NCI-H1105 treated with DMSO at 0.1 percent for 48 hours (cell line): ENCODE data around the gene IGFLR1.
A peak's percentile ranks its signal among the peaks of the same experiment; 100 is the strongest.

Experiments used
- DNase-seq: peaks from one replicate; lab custom pipeline; 2025; lab: John Stamatoyannopoulos, UW

The IGFLR1 gene

GRCh38 chr19:35723671-35724070 lies 18.6 kb downstream of the IGFLR1 start:
- no peak for DNase-seq

DNA sequence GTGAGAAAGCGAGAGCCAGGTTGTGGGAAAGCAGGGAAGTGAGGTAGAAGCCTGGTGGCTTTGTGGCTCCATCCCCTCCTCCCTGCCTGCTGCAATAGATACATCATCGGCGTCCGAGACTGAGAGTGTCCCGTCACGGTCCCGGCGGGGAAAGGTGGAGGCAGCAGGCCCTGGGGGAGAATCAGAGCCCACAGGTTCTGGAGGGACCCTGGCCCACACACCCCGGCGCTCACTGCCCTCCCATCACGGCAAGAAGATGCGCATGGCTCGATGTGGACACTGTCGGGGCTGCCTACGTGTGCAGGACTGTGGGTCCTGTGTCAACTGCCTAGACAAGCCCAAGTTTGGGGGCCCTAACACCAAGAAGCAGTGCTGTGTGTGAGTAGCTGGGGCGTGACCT lies 19.4 kb downstream of the IGFLR1 start:
- no peak for DNase-seq

- no peak for DNase-seq
Measured at GRCh38 chr19:35722461-35722860, 19.8 kb downstream of the IGFLR1 start.

DNA sequence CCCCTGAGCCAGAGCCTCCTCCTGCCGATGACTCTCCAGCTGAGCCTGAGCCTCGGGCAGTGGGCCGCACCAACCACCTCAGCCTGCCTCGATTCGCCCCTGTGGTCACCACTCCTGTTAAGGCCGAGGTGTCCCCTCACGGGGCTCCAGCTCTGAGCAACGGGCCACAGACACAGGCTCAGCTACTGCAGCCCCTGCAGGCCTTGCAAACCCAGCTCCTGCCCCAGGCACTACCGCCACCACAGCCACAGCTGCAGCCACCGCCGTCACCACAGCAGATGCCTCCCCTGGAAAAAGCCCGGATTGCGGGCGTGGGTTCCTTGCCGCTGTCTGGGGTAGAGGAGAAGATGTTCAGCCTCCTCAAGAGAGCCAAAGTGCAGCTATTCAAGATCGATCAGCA lies 20.9 kb downstream of the IGFLR1 start:
- no peak for DNase-seq

- DNase-seq = no peak
Measured at GRCh38 chr19:35720648-35721047, 21.6 kb downstream of the IGFLR1 start.

DNA sequence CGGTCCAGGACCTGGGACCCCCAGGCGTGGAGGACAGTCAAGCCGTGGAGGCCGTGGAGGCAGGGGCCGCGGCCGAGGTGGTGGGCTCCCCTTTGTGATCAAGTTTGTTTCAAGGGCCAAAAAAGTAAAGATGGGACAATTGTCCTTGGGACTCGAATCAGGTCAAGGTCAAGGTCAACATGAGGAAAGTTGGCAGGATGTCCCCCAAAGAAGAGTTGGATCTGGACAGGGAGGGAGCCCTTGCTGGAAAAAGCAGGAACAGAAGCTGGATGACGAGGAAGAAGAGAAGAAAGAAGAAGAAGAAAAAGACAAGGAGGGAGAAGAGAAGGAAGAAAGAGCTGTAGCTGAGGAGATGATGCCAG lies 22.1 kb downstream of the IGFLR1 start:
- no peak for DNase-seq

DNA sequence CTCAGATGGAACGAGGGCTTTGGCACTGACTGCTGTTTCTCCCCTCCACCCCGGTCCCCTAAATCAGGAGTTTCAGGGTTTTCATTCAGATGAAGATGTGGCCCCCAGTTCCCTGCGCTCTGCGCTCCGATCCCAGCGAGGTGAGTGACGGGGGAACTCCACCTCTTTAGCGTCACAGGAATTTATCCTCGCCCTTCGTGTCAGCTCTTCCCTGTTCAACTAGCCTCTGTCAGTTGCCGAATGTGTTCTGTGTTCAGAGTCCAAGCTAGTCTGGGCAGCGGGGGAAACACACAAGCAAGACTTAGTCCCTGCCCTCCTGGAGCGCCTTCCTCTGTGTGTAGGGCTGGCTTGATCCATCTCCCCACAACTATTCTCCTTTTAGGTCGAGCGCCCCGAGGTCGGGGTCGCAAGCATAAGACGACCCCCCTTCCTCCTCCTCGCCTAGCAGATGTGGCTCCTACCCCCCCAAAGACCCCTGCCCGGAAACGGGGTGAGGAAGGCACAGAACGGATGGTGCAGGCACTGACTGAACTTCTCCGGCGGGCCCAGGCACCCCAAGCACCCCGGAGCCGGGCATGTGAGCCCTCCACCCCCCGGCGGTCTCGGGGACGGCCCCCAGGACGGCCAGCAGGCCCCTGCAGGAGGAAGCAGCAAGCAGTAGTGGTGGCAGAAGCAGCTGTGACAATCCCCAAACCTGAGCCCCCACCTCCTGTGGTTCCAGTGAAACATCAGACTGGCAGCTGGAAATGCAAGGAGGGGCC lies 22.7 kb downstream of the IGFLR1 start:
- no peak for DNase-seq

- no peak for DNase-seq
Measured at GRCh38 chr19:35718345-35719041, 23.8 kb downstream of the IGFLR1 start.

GRCh38 chr19:35717665-35718344 lies 24.4 kb downstream of the IGFLR1 start, which contains the start of gene KMT2B:
Gene KMT2B (plus strand): TSS chr19:35718003. CDS start chr19:35718019, 16 bp downstream.
- DNase-seq = no peak

GRCh38 chr19:35716801-35717664 lies 25.2 kb downstream of the IGFLR1 start:
- peak; percentile 95 for DNase-seq

GRCh38 chr19:35715981-35716800 lies 26.1 kb downstream of the IGFLR1 start:
- peak; percentile 51 for DNase-seq

GRCh38 chr19:35715355-35715809 lies 26.9 kb downstream of the IGFLR1 start:
- DNase-seq = no peak

DNA sequence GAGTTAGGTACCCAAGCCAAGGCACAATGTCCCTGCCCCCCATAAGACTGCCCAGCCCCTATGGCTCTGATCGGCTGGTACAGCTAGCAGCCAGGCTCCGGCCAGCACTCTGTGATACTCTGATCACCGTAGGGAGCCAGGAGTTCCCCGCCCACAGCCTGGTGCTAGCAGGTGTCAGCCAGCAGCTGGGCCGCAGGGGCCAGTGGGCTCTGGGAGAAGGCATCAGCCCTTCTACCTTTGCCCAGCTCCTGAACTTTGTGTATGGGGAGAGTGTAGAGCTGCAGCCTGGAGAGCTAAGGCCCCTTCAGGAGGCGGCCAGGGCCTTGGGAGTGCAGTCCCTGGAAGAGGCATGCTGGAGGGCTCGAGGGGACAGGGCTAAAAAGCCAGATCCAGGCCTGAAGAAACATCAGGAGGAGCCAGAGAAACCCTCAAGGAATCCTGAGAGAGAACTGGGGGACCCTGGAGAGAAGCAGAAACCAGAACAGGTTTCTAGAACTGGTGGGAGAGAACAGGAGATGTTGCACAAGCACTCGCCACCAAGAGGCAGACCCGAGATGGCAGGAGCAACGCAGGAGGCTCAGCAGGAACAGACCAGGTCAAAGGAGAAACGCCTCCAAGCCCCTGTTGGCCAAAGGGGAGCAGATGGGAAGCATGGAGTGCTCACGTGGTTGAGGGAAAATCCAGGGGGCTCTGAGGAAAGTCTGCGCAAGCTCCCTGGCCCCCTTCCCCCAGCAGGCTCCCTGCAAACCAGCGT lies 27.5 kb downstream of the IGFLR1 start:
- DNase-seq = no peak

- no peak for DNase-seq
Measured at GRCh38 chr19:35713904-35714495, 28.3 kb downstream of the IGFLR1 start.

DNA sequence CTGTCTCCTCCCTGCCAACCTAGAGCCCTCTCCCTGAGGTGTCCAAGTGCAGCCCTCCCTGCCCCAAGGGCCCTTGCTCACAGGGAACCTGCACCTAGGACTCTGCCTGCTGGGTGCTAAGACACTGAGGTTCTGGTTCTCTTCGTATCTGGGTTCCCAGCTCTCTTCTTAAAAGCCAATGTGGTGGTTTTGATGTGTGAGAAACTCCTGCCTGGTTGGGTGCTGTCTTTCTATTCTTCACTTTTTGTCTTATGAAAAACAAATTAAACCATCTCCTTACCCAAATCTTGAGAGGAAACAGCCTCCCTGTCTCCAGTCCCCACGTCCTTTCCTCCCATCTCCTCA lies 28.8 kb downstream of the IGFLR1 start:
- no peak for DNase-seq

DNA sequence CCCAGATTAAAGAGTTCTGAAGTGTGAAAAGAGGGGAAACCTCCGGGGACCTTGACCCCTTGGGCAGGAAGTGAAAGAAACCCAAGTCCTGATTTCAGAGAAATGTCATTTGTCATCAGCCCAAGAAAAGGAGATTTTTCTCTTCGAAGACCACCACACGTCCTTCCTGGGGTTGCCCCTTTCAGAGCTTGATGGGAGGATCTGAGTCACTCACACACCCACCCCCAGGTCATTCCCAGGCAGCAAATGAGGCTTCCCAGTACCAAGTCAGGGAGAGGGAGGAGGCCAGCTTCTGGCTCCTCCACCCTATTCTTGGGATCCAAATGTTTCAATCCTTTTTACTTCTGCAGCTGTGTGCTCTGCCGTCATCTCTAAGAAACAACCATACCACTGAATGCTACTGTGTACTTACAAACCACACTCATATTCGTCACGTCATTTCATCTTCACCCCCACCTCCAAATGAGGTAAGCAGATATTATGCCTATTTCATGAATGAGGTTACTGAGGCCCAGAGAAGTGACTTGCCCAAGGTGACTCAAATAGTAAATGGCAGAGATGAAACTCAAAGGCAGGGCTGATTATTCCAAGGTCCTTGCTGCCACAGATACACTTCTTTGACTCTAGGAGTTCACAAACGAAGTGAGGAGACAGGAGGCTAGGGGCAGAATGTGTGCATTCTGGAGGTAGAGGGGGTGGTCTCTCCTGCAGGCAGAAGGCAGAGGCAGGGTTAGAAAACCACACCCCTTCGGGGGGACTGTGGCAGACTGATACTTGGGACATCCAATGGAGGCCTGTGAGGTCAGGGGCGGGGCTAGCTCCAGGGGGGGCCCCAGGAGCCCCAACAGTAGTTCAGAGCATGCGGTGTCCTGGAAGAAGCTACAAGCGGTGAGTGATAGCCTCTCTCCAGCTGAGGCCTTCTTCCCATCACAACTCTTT lies 29.4 kb downstream of the IGFLR1 start:
- DNase-seq = no peak

DNA sequence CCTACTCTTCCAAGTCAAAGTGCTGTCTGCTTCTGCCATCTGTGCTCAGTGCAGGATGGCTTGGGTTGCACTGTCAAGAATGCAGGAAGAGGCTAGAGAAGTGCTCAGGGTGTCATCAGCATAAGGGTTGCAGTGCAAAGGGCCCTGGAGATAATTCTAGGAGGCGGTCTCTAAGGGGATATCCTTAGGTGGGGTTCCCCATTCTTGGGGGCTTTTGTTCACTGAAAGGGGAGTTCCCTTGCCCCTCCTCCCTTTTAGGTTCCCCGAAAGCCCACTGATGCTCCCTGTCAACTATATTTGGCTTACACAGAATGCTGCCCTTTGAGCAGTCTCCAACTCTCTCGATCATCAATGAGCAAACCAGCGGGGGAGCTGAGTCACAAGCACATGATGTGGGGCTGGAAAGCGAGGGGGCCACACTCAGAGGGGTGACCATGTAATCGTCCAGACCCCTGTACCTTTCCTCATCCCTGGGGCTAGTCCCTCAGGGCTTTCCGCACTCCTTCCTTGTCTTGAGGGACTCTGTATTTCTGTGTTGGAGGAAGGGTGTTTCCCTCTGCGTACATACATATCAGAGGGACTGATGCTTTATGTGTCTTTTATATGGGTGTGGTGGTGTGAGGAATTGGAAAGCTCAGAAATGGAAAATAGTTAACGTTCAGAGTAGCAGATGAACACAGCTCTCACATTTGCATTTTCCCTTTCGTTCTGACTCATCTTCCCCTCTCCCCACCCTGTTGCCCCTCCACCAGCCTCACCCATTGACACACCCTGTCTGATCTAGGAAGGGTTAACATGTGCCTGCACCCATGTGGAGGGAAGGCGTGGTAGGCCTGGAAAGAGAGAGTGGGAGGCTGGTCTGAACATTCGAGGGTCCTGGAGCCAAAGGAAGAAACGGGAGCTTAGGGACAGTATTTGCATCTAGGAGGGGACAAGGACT lies 31.2 kb downstream of the IGFLR1 start:
- no peak for DNase-seq

- no peak for DNase-seq
Measured at GRCh38 chr19:35708391-35708790, 33.9 kb downstream of the IGFLR1 start.
